OCI-LY1 (cell line): ENCODE measurements around the gene MYMK.

Source experiments
- H2AFZ ChIP-seq: fragments of 200-600 bp; sonication (generic), shearing (Covaris generic); 2 replicates; pipeline ENCODE4 v1.6.0; 2014; ENCODE audit warnings: antibody characterized with exemption, mild to moderate bottlenecking, low read length
- H3F3A ChIP-seq: fragments of 200-600 bp; sonication (generic), shearing (Covaris generic); 2 replicates; pipeline ENCODE4 v1.6.0; 2014; ENCODE audit warnings: mild to moderate bottlenecking, antibody characterized with exemption, low read length, moderate library complexity; ENCODE audit not compliant: insufficient read depth
- H3K27ac ChIP-seq: fragments of 200-600 bp; sonication (generic); 2 replicates; pipeline ENCODE4 v1.5.1; 2014; ENCODE audit warnings: low read length, mixed run types, mild to moderate bottlenecking, low read depth; ENCODE audit not compliant: poor library complexity, severe bottlenecking
- H3K27me3 ChIP-seq: fragments of 200-600 bp; sonication (generic); 2 replicates; pipeline ENCODE4 v1.6.0; 2014; ENCODE audit warnings: antibody characterized with exemption, mild to moderate bottlenecking, low read length, moderate library complexity; ENCODE audit not compliant: insufficient read depth
- H3K36me3 ChIP-seq: fragments of 200-600 bp; sonication (generic); 2 replicates; pipeline ENCODE4 v1.6.1; 2014; ENCODE audit warnings: mild to moderate bottlenecking, antibody characterized with exemption, low read length, moderate library complexity, mixed read lengths; ENCODE audit not compliant: insufficient read depth
- H3K4me1 ChIP-seq: fragments of 200-600 bp; sonication (generic); 2 replicates; pipeline ENCODE4 v1.5.1; 2014; ENCODE audit warnings: mild to moderate bottlenecking, low read length, moderate library complexity; ENCODE audit not compliant: insufficient read depth, severe bottlenecking
- H3K4me2 ChIP-seq: fragments of 200-600 bp; sonication (generic), shearing (Covaris generic); 2 replicates; pipeline ENCODE4 v1.6.1; 2014; ENCODE audit warnings: low read length
- H3K4me3 ChIP-seq: fragments of 200-600 bp; sonication (generic); 2 replicates; pipeline ENCODE4 v1.5.1; 2014; ENCODE audit warnings: low read length, low read depth, mild to moderate bottlenecking, mixed read lengths; ENCODE audit not compliant: poor library complexity, severe bottlenecking
- H3K79me2 ChIP-seq: fragments of 200-600 bp; shearing (Covaris generic); 2 replicates; pipeline ENCODE4 v1.6.1; 2016; ENCODE audit warnings: mixed run types, low read length, mixed read lengths; ENCODE audit not compliant: insufficient read depth
- H3K9ac ChIP-seq: fragments of 200-600 bp; sonication (generic), shearing (Covaris generic); 2 replicates; pipeline ENCODE4 v1.6.1; 2014; ENCODE audit warnings: mild to moderate bottlenecking, low read length, mixed read lengths
- H3K9me2 ChIP-seq: fragments of 200-600 bp; sonication (generic), shearing (Covaris generic); 2 replicates; pipeline ENCODE4 v1.6.1; 2014; ENCODE audit warnings: low read depth, mild to moderate bottlenecking, low read length, mixed read lengths
- H3K9me3 ChIP-seq: fragments of 200-600 bp; shearing (Covaris generic); 2 replicates; pipeline ENCODE4 v1.6.1; 2014; ENCODE audit warnings: low read length, mixed read lengths
- H4K20me1 ChIP-seq: fragments of 200-600 bp; sonication (generic), shearing (Covaris generic); 2 replicates; pipeline ENCODE4 v1.6.0; 2016; ENCODE audit warnings: mild to moderate bottlenecking, low read length; ENCODE audit not compliant: insufficient read depth
- EZH2 ChIP-seq: fragments of 200-600 bp; sonication (generic), shearing (Covaris generic); IDR thresholded peaks from 2 replicates; pipeline ENCODE4 v1.8.0; 2017; ENCODE audit warnings: borderline replicate concordance, mixed run types, mild to moderate bottlenecking, antibody characterized with exemption, low read length, moderate library complexity, mixed read lengths
- TF ChIP-seq, protein P1 (sequence below): fragments of 200-600 bp; sonication (generic), shearing (Covaris generic); IDR thresholded peaks from 2 replicates; pipeline ENCODE4 v1.5.1; 2017; ENCODE audit warnings: mild to moderate bottlenecking, antibody characterized with exemption, low read length, moderate library complexity, mixed read lengths

The MYMK gene

DNA sequence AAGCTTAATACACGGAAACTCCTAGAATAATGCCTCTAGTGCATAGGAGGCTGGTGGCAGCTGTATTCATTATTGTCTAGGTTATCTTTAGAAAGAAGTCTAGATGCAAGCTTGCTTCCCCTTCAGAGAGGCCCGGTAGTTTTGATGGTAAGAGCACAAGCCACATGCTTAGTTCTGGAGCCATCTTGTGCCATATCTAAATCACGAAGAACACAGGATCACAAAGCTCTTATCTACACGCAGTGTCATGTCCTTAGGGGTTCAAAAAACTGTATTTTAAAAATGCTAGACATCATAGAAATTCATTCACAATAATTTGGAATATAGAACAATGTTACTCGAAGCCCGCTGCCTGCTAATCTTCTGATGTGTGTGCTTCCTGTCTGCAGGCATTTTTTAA lies 58.8 kb downstream of the MYMK start:
- no peak overlapping the region for H3K9ac ChIP-seq

GRCh38 chr9:133464638-133465037 lies 60.1 kb downstream of the MYMK start:
- Histone ChIP-seq H3K79me2 (no peaks in the 10 kb centered on the region), H3K9ac (no peak overlapping the region), H3K4me3 (no peak overlapping the region), H3K36me3 (no peaks in the 10 kb centered on the region), H3K27me3 (no peaks in the 10 kb centered on the region; the same call in 1 of the 2 replicates), H2AFZ (no peak overlapping the region), H3K4me2 (no peak overlapping the region), H3K9me2 (no peaks in the 10 kb centered on the region), H3K9me3 (no peaks in the 10 kb centered on the region), H4K20me1 (no peaks in the 10 kb centered on the region), H3F3A (no peaks in the 10 kb centered on the region), H3K4me1 (peaks cover 6% of the 10 kb centered on the region), H3K27ac (no peak overlapping the region)
- TF ChIP-seq EZH2: no peak
- TF ChIP-seq, protein P1, sequence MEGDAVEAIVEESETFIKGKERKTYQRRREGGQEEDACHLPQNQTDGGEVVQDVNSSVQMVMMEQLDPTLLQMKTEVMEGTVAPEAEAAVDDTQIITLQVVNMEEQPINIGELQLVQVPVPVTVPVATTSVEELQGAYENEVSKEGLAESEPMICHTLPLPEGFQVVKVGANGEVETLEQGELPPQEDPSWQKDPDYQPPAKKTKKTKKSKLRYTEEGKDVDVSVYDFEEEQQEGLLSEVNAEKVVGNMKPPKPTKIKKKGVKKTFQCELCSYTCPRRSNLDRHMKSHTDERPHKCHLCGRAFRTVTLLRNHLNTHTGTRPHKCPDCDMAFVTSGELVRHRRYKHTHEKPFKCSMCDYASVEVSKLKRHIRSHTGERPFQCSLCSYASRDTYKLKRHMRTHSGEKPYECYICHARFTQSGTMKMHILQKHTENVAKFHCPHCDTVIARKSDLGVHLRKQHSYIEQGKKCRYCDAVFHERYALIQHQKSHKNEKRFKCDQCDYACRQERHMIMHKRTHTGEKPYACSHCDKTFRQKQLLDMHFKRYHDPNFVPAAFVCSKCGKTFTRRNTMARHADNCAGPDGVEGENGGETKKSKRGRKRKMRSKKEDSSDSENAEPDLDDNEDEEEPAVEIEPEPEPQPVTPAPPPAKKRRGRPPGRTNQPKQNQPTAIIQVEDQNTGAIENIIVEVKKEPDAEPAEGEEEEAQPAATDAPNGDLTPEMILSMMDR: no peak

More for the DNA sequence above, 58.8 kb downstream of the MYMK start:
- TF ChIP-seq, protein P1: no peak
- no peak for TF ChIP-seq EZH2
- Histone ChIP-seq H3K36me3 (no peaks in the 10 kb centered on the region), H3K27me3 (no peaks in the 10 kb centered on the region; the same call in 1 of the 2 replicates), H3K9me3 (no peaks in the 10 kb centered on the region), H3K4me3 (no peak overlapping the region), H3K4me2 (no peak overlapping the region), H3K27ac (no peak overlapping the region), H3K4me1 (peaks cover under 1% of the 10 kb centered on the region), H2AFZ (no peak overlapping the region), H3K9me2 (no peaks in the 10 kb centered on the region), H3K79me2 (no peaks in the 10 kb centered on the region), H3F3A (no peaks in the 10 kb centered on the region), H4K20me1 (no peaks in the 10 kb centered on the region)
